ENCODE measurements around the gene WNT5B.
A peak's percentile ranks its signal among the peaks of the same experiment; 100 is the strongest.

The WNT5B gene

DNA sequence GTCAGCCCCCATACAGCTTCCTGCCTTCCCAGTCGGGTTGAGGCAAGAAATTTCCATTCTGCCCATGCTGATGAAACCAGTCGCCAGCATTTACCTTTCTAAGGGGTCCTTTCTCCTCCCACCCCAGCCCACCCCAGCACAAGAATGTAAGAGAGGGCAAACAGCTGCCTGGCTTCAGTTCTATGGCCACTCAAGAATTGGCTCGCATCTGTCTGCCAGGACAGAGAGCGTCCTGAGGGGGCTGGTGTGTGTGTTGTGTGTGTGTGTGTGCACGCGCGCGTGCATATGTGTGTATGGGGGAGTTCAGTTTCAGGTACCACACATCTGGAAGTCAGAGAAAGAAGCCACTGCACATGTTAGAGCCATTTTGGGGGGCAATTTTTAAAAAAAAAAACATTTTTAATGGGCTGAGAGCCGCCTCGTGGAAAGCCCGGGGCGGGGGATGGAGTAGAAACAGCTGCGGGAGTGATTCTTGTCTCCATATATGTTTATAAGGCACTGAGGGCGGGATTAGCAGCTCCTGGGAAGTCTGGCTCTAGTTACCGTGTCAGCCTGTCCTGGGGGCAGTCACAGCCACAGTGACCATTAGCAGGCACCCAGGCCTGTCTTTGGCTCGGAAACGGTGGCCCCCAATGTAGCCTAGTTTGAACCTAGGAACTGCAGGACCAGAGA lies at the start of gene WNT5B:
Gene WNT5B (plus strand): TSS at position 566 of the 672 bp plus-strand sequence. CDS start 2,124 bp downstream, outside the sequence.
- peak; percentile 54 for DNase-seq (ENCODE audit: low read depth)

- peak; percentile 78 for DNase-seq (ENCODE audit: low read depth)
These were observed 49.2 kb upstream of the WNT5B start for GRCh38 chr12:1579651-1580435.

DNA sequence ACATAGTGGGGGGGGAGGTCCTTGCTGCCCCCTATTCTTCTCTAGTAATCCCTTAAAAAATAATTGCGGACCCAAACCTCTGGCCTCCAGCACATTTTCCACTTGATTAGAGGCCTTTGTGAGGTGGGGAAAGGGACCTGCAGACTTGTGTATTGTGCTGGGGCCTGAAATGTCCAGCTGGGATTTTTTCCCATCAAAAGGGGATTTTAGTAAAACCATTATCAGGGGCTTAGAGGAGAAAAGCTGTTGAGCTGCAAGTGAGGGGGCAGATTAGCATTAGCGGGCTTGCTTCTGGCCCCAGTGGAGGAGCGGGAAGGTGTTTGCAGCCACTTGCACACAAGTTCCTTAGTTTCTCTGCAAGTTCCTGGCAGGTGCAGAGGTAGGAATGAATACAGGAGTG lies 48.5 kb upstream of the WNT5B start:
- no peak for DNase-seq (ENCODE audit: low read depth)

- DNase-seq (ENCODE audit: low read depth): peak; percentile 65
These were observed 46.9 kb upstream of the WNT5B start for GRCh38 chr12:1581973-1582708.

- no peak for DNase-seq (ENCODE audit: low read depth)
These were observed 46.4 kb upstream of the WNT5B start for GRCh38 chr12:1582709-1583050.

DNA sequence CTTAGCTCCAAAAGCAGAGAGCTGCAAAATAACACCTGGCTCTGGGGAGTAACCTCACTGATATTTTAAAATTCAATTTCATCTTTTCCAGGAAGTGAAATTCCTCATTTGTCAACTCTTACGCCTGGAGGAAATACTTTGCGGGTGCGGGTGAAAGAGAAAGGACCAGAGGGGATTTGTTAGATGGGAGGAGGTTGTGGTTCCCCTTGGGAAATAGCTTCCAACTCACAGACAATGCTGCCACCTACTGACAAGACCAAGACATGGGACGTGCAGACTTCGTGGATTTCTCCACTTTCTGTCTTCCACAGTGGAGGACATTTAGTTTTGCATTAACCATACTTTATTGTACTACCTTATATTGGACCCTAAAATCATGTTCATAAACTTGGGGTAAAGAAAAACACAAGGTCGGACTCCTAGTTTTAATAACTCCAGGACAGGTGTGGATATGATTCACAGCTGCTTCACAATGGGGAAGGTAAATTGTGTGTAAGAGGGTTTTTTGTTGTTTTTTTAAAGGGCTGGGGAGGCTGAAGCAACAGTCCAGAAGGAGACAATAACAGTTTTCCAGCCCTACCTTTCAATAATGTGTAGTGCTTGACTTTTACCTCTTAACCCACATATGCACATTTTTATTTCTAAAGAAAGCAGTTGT lies 45.5 kb upstream of the WNT5B start:
- DNase-seq (ENCODE audit: low read depth): peak; percentile 89

DNA sequence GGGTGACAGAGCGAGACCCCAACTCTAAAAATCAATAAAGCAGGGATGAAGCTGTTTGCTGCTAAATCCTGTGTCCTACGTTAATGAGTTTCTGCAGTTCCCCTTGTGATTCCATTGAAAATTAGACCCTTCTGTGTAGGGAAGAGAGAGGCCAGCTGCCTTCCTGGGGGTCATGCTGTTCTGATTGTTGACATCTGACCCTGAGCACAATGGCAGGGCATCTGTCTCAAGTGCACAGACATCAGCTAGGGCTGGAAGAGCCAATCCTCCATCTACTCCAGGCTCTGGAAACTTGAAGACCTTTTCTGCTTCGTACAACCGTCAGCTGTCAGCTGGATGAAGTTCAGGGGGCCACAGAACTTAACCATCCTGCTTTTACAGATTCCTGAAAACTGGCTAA lies 44.7 kb upstream of the WNT5B start:
- no peak for DNase-seq (ENCODE audit: low read depth)

DNA sequence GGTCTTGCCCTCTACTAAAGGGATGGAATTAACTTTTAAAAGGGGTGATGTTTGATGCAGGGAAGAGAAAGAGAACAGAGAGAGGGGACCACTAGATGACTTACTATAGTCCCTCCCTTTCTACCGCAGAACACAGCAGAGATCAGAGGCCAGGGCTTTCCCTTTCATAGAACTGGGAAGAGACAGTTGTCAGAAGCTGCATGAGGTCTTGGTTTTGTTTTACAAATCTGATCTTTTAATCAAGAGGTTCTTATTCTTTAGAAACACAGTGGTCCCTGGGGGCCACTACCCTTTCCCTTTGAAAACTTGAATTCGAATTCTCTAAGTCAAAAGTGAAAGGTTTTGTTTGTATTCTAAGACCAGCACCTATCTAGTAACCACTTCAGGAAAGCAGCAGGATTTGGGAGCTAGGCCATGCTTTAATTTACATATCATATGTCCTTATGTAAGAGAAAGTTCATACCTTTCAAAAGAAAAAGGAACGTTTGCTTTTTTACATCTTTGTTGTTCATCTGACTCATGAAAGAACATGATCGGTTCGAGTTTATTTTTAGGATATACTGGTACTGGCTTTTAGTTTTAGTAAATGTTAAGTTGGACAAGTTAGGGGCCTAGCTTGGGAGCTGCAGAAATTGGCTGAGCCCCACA lies 41.0 kb upstream of the WNT5B start:
- no peak for DNase-seq (ENCODE audit: low read depth)

DNA sequence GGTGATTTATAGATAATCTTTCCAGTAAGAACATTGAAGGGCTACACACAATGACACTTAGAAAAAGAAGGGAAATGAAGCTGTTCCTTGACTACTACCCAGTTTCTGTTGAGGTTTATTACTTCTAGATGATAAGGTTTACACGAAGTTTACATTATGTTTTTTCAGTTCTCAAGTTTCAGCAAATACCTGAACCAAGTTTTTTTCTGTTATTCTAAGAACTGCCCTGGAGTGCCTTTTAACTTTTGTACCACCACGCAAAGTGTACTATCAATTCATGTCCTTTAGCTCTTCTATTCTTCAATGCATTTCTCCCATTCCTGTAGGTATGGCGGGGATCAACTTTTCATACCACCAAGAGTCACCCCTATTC lies 40.5 kb upstream of the WNT5B start:
- DNase-seq (ENCODE audit: low read depth): no peak

GRCh38 chr12:1590221-1590979 lies 38.6 kb upstream of the WNT5B start:
- peak; percentile 68 for DNase-seq (ENCODE audit: low read depth)

- no peak for DNase-seq (ENCODE audit: low read depth)
These were observed 38.0 kb upstream of the WNT5B start for GRCh38 chr12:1591034-1591433.

GRCh38 chr12:1591543-1591942 lies 37.5 kb upstream of the WNT5B start:
- DNase-seq (ENCODE audit: low read depth): peak; percentile 67

DNA sequence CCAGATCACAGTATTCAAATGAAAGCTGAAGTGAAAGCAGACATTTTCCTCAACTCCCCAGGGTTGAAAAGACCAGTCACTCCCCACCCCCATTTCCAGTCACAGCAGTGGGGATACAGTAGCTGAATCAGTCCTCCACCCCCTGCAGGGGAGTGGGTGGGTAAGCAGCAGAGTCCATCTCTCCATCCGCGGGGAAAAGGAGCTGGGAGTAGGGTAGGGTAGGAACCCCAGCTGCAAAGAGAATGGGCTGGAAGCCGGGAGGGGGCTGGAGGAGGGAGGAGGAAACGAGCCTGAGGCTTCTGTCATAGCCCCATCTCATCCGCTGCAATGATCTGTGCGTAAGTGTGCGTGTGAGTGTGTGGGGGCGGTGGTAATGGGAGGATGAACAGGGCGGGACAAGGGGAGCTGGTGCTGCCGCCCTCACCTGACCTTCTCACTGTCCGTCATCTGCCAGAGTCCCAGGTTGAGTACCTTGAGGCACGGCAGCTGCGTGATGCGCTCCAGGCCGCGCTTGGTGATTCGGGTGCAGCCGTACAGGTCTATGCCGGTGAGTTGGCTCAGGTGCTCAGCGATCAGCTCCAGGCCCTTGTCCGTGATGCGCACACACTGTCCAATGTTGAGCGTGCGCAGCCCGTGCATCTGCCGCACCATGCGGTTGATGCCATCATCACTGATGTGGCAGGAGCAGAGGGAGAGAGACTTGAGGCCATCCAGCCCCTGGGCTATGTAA lies 36.4 kb upstream of the WNT5B start:
- peak; percentile 72 for DNase-seq (ENCODE audit: low read depth)

- DNase-seq (ENCODE audit: low read depth): peak; percentile 49
These were observed 35.6 kb upstream of the WNT5B start for GRCh38 chr12:1593174-1594005.

GRCh38 chr12:1594006-1594260 lies 35.1 kb upstream of the WNT5B start:
- DNase-seq (ENCODE audit: low read depth): peak; percentile 77

DNA sequence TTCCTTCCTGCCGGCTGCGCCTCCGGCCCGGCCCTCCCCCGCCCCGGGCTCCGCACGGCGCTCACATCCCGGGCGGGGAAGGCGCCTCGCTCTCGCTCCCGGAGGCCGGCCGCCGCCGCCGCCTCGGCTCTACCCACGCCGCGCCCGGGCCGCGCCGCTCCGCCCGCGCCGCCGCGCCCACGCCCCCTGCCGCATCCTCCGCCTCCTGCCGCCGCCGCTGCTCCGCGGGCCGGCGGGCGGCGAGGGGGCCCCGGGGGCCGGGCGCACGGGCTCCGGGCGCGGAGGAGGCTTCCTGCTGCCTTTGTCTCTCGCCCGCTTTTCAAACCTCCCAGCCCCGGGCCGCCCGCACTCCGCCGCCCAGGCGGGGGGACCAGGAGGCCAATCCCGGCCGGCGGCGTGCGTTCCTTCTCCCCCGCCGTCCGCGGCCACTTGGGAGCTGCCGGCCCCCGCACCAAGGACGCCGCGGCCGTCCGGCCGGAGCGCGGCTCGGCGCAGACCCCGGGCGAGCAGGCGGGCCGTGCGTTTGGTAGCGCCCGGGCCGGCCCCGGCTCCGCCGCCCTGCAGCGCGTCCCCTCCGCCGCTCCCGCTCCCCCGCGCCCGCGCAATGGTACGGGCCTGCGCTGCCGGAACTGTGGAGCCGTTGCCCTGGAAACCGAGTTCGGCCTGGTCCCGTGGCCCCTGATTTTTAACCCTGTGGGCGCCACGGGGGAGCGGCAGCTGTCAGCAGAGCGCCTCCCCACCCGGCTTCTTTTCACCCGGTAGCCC lies 34.6 kb upstream of the WNT5B start, which contains the start of gene FBXL14:
Gene FBXL14 (minus strand): TSS at position 321 of the 765 bp plus-strand sequence. CDS start 515 bp downstream, outside the sequence.
- peak; percentile 85 for DNase-seq (ENCODE audit: low read depth)

DNA sequence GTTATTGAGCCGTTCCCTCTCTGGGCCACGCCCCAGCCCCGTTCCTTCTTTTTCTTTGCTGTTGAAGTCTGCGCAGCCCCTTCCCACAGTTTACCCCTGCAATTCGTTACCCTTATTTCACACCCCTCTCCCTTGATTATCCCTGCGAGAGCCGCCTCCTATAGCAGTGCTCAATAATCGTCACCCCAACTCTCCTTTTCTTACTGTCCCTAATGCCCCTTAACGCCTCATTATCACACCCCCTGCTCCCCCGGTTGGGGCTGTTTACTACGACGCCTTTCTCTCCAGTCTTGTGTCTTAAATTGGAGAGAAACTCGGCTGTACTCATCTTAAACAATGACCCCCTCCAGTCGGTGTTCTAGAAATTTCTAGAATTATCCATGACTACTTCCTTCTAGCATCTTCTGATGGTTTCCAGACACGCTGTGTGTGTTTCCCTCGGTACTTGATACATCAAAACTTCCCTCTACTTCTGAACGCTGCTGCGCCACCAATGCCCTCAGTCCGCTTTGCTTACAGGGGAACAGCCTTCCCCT lies 33.9 kb upstream of the WNT5B start:
- DNase-seq (ENCODE audit: low read depth): peak; percentile 57

- DNase-seq (ENCODE audit: low read depth): peak; percentile 81
These were observed 33.2 kb upstream of the WNT5B start for GRCh38 chr12:1595690-1596347.

Data from EH (cell line).